Activated T-helper 2 cell treated with anti-CD3 and anti-CD28 coated beads, Interferon-gamma antibody, Interleukin-2, Interleukin-4, amounts not matched to agents 10 μg/mL and 5 μg/mL and 100 μg/mL, durations not matched to agents 14 hours and 24 hours and 36 hours (primary cell): ENCODE measurements around the gene ALDH1L1. TPM values are rescaled to one million over a fixed set of nuclear protein-coding genes. Genes with fewer than 3 reads are reported as not detected.

Experiments used
- DNase-seq: peaks from one replicate; pipeline ENCODE4 v3.0.0; 2021; ENCODE audit warnings: low spot score
- H3K27ac Mint-ChIP-seq: one replicate; pipeline ENCODE4 v1.8.0; 2021; ENCODE audit warnings: mixed read lengths
- H3K27me3 Mint-ChIP-seq: one replicate; pipeline ENCODE4 v1.8.0; 2021; ENCODE audit warnings: low read depth, mixed read lengths
- H3K36me3 Mint-ChIP-seq: one replicate; pipeline ENCODE4 v1.8.0; 2021; ENCODE audit warnings: low read depth, mixed read lengths
- H3K4me1 Mint-ChIP-seq: one replicate; pipeline ENCODE4 v1.8.0; 2021; ENCODE audit warnings: low read depth, mixed read lengths
- H3K4me3 Mint-ChIP-seq: one replicate; pipeline ENCODE4 v1.8.0; 2021; ENCODE audit warnings: low read depth, mild to moderate bottlenecking, moderate library complexity, mixed read lengths
- H3K9me3 Mint-ChIP-seq: one replicate; pipeline ENCODE4 v1.8.0; 2021; ENCODE audit warnings: mixed read lengths
- intact Hi-C: fragments of 100-400 bp; cut with micrococcal nuclease; formaldehyde crosslinking; loops from one replicate; pipeline ENCODE4 v1.15.1; 2023
- total RNA-seq: library from RNA; stranded (reverse); gene quantifications from 2 replicates; pipeline ENCODE4 v1.2.3, GENCODE V29; 2022

The ALDH1L1 gene
- total RNA-seq = not detected in 2 replicates

- peaks cover 39% of the 10 kb centered on the region for H3K27me3 Mint-ChIP-seq
- H3K27ac Mint-ChIP-seq = no peak within 1 kb of the TSS
- no peak within 1 kb of the TSS for H3K4me3 Mint-ChIP-seq
- no peaks in the 10 kb centered on the region for H3K4me1 Mint-ChIP-seq
- H3K9me3 Mint-ChIP-seq = no peaks in the 10 kb centered on the region
- no peak for DNase-seq
- H3K36me3 Mint-ChIP-seq = no peaks in the 10 kb centered on the region
- intact Hi-C loops = no loop called here
Observed at GRCh38 chr3:126180477-126181397, at the start of gene ALDH1L1. TSS of gene ALDH1L1 (minus strand) at chr3:126180586. CDS start at chr3:126160979, 19,607 bp downstream.

GRCh38 chr3:126226374-126226773 lies 46.0 kb upstream of the ALDH1L1 start:
- Mint-ChIP-seq H3K27me3 (peaks cover 13% of the 10 kb centered on the region), H3K36me3 (no peaks in the 10 kb centered on the region), H3K27ac (no peak overlapping the region), H3K4me3 (no peak overlapping the region), H3K4me1 (no peaks in the 10 kb centered on the region), H3K9me3 (no peaks in the 10 kb centered on the region)
- intact Hi-C loops = no loop called here
- DNase-seq = no peak

- H3K9me3 Mint-ChIP-seq = no peaks in the 10 kb centered on the region
- intact Hi-C loops = no loop called here
- H3K4me1 Mint-ChIP-seq = peaks cover 2% of the 10 kb centered on the region
- H3K4me3 Mint-ChIP-seq = no peak overlapping the region
- no peak overlapping the region for H3K27ac Mint-ChIP-seq
- H3K36me3 Mint-ChIP-seq = no peaks in the 10 kb centered on the region
- peaks cover 47% of the 10 kb centered on the region for H3K27me3 Mint-ChIP-seq
- DNase-seq = no peak
Observed at GRCh38 chr3:126216416-126216815, 36.0 kb upstream of the ALDH1L1 start.

GRCh38 chr3:126213379-126214028 lies 33.1 kb upstream of the ALDH1L1 start:
- Mint-ChIP-seq H3K27ac (no peak overlapping the region), H3K27me3 (peaks cover 47% of the 10 kb centered on the region), H3K4me1 (peaks cover 2% of the 10 kb centered on the region), H3K36me3 (no peaks in the 10 kb centered on the region), H3K4me3 (no peak overlapping the region), H3K9me3 (no peaks in the 10 kb centered on the region)
- intact Hi-C loops = no loop called here
- DNase-seq = no peak

DNA sequence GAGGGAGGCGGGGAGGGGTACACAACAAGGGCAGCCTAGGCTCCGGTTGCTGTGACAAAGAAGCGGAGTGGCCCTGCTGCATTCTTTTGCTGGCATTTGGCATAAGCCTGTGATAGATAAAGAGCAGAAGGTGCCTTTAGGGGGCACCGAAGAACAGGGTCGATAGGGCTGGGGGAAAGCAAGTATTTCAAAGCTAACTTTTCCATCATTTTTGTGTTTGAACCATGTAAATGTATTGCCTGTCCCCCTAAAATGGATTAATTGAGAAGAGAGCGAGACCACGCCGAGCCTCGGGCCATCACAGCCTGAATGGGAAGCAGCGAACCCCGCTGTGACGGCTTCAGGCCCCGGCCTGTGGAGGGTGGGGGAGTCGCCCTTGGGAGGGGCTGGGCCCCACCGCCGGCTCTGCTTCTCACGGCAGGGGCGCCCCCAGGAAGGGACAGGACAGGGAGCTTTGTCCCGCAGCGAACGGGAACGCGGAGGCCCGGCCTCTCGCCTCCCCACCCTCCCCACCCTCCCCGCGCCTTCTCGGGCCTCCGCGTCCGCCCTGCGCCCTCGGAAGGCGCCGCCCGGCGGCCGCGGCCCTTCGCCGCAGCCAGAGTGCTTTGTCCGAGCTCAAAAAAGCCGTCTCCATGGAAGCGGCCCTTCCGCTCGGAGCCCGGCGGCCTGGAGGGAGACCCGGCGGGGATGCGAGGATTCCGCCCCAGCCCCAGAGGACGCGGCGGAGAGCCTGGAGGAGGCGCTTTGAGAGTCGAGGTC lies 32.4 kb upstream of the ALDH1L1 start:
- peak overlapping the region; percentile 47 for H3K4me3 Mint-ChIP-seq
- DNase-seq = no peak
- peaks cover 2% of the 10 kb centered on the region for H3K4me1 Mint-ChIP-seq
- no peak overlapping the region for H3K27ac Mint-ChIP-seq
- no peaks in the 10 kb centered on the region for H3K9me3 Mint-ChIP-seq
- intact Hi-C loops = no loop called here
- peaks cover 47% of the 10 kb centered on the region for H3K27me3 Mint-ChIP-seq
- H3K36me3 Mint-ChIP-seq = no peaks in the 10 kb centered on the region

- no peak overlapping the region for H3K27ac Mint-ChIP-seq
- H3K9me3 Mint-ChIP-seq = no peaks in the 10 kb centered on the region
- peaks cover 45% of the 10 kb centered on the region for H3K27me3 Mint-ChIP-seq
- no peak overlapping the region for H3K4me3 Mint-ChIP-seq
- no peak for DNase-seq
- H3K36me3 Mint-ChIP-seq = no peaks in the 10 kb centered on the region
- H3K4me1 Mint-ChIP-seq = peaks cover 2% of the 10 kb centered on the region
- intact Hi-C loops = no loop called here
Observed at GRCh38 chr3:126212250-126212619, 31.8 kb upstream of the ALDH1L1 start.

DNA sequence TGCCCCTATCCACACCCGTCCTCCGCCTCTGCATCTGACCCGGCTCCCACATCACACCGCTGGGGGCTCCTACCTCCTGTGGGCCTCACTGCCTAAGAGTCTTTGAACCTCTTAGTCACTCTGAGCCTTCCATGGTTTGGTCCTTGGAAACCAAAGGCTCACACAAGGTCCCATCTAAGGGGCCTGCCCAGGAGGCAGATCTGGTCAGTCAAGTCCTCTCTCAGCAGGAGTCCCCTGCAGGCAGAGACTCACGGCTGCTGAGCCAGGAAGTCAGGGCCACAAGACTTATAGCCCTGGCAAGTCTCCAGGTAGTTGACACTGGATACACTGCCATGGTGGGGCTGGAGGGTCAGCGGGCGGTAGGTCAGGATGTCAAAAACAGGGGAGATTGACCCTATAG lies 31.2 kb upstream of the ALDH1L1 start:
- no peak overlapping the region for H3K27ac Mint-ChIP-seq
- intact Hi-C loops = no loop called here
- H3K4me1 Mint-ChIP-seq = peaks cover 2% of the 10 kb centered on the region
- H3K27me3 Mint-ChIP-seq = peaks cover 39% of the 10 kb centered on the region
- H3K4me3 Mint-ChIP-seq = no peak overlapping the region
- H3K9me3 Mint-ChIP-seq = no peaks in the 10 kb centered on the region
- DNase-seq = no peak
- H3K36me3 Mint-ChIP-seq = no peaks in the 10 kb centered on the region

- Mint-ChIP-seq H3K9me3 (no peaks in the 10 kb centered on the region), H3K4me1 (peaks cover 2% of the 10 kb centered on the region), H3K27me3 (peaks cover 37% of the 10 kb centered on the region), H3K4me3 (no peak overlapping the region), H3K27ac (no peak overlapping the region), H3K36me3 (no peaks in the 10 kb centered on the region)
- no peak for DNase-seq
- intact Hi-C loops = no loop called here
Observed at GRCh38 chr3:126210606-126211005, 30.2 kb upstream of the ALDH1L1 start.

DNA sequence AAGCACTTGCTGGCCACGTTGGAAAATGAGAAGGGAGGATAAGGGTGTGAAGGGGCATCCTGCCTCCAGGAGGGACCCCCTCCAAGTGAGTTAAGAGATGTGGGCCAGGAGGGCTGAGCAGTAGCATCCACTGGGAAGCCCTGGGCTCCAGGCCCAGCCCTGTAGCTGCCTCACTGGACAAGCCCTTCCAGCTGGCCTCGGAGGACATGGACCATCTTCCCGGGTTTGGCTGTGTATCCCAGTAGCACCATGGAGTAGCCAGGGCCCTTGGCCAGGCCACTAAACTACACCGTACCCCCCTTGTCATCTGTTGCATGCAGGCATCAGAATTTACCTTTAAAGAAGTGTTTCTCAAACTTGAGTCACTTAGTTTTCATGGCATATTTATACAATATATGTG lies 29.4 kb upstream of the ALDH1L1 start:
- peaks cover 2% of the 10 kb centered on the region for H3K4me1 Mint-ChIP-seq
- intact Hi-C loops = no loop called here
- no peaks in the 10 kb centered on the region for H3K9me3 Mint-ChIP-seq
- H3K36me3 Mint-ChIP-seq = no peaks in the 10 kb centered on the region
- H3K27ac Mint-ChIP-seq = no peak overlapping the region
- no peak for DNase-seq
- H3K4me3 Mint-ChIP-seq = no peak overlapping the region
- H3K27me3 Mint-ChIP-seq = peaks cover 30% of the 10 kb centered on the region

- Mint-ChIP-seq H3K4me3 (no peak overlapping the region), H3K9me3 (no peaks in the 10 kb centered on the region), H3K27ac (no peak overlapping the region), H3K4me1 (peaks cover 2% of the 10 kb centered on the region), H3K36me3 (no peaks in the 10 kb centered on the region), H3K27me3 (peaks cover 20% of the 10 kb centered on the region)
- no peak for DNase-seq
- intact Hi-C loops = no loop called here
Observed at GRCh38 chr3:126208606-126209256, 28.3 kb upstream of the ALDH1L1 start.

DNA sequence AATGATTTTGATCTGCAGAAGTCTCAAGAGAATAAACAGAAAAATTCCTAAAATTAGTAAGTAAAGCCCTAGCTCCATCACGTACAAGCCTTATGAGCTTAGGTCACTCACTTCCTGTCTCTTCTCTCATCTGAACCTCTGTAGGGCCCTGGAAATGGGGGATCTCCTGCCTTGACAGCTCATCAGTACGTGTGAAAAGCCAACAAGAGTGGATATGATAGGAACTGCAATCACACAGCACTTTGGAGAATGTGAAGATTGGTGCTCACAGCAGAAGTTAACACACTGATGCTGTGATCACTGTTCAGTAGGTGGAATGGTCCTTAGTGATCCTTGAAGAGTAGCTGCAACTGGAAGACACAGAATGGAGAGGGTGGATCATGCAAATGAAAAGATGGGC lies 27.8 kb upstream of the ALDH1L1 start:
- no peaks in the 10 kb centered on the region for H3K9me3 Mint-ChIP-seq
- H3K4me3 Mint-ChIP-seq = no peak overlapping the region
- intact Hi-C loops = no loop called here
- no peak overlapping the region for H3K27ac Mint-ChIP-seq
- peaks cover 2% of the 10 kb centered on the region for H3K4me1 Mint-ChIP-seq
- no peak for DNase-seq
- no peaks in the 10 kb centered on the region for H3K36me3 Mint-ChIP-seq
- H3K27me3 Mint-ChIP-seq = peaks cover 18% of the 10 kb centered on the region

DNA sequence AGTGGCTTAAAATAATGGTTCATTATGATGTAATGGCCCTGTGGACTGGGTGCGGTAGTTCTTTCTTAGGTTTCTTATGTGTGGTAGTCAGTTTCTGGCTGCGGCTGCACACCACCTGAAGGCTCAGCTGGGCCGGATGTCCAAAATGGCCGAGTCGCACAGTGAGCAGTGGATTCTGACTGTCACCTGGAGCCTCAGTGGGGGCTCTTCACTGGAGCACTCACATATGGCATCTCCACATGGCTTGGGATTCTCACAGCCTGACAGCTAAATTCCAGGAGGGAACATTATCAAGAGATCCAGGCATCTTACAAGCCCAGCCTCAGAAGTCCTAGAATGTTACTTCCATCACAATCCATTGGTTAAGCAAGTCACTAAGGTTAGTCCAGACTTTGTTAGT lies 26.8 kb upstream of the ALDH1L1 start:
- Mint-ChIP-seq H3K9me3 (no peaks in the 10 kb centered on the region), H3K4me3 (no peak overlapping the region), H3K4me1 (no peaks in the 10 kb centered on the region), H3K36me3 (no peaks in the 10 kb centered on the region), H3K27ac (no peak overlapping the region), H3K27me3 (peaks cover 15% of the 10 kb centered on the region)
- intact Hi-C loops = no loop called here
- no peak for DNase-seq
